Measurements from ENCODE around the gene NUDT16.

Gene NUDT16

GRCh38 chr3:131386429-131387165, 5.0 kb downstream of the NUDT16 start:
- DNase-seq (ENCODE audit: low read depth) = peak; percentile 43

- no peak for DNase-seq (ENCODE audit: low read depth)
These were observed 6.4 kb downstream of the NUDT16 start for GRCh38 chr3:131387796-131388489.

GRCh38 chr3:131388490-131388799, 6.9 kb downstream of the NUDT16 start:
- peak; percentile 35 for DNase-seq (ENCODE audit: low read depth)

- DNase-seq (ENCODE audit: low read depth) = no peak
These were observed 8.8 kb downstream of the NUDT16 start for GRCh38 chr3:131390331-131390730.

DNA sequence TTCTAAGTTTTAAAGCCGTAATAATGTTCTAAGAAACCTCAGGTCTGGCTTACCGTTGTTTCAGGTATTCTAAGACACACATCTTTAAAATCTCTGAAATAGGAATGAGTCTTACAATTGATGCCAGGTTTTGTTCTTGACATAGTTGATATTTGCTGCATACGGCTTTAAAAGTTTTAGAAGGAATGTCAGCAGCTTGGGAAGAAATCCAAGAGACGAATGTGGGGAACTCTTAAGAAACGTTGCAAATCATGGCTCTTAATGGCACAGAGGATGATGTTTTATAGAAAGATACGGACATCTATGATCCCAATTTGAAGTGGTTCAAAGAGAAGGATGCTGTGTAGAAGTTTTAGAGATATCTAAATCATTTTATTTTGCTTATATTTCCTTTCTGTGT, 11.5 kb downstream of the NUDT16 start:
- DNase-seq (ENCODE audit: low read depth) = peak; percentile 35

DNA sequence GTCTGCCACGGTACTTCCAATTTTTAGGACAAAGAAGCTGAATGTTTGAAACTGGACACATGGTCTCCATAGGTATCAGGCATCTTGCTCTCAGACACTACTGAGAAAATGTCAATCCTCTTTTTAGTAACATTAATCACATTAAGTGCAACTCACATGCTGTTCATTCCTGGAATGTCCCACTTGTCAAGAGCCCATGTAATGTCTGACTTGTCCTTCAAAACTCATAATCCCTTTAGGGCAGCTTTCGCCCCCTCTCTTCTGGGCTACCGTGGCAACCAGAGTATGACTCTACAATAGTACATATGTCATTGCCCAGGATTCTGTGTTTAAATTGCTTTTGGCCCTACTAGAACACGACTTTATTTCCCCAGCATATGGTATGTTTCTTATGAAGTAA, 12.3 kb downstream of the NUDT16 start:
- peak; percentile 52 for DNase-seq (ENCODE audit: low read depth)

DNA sequence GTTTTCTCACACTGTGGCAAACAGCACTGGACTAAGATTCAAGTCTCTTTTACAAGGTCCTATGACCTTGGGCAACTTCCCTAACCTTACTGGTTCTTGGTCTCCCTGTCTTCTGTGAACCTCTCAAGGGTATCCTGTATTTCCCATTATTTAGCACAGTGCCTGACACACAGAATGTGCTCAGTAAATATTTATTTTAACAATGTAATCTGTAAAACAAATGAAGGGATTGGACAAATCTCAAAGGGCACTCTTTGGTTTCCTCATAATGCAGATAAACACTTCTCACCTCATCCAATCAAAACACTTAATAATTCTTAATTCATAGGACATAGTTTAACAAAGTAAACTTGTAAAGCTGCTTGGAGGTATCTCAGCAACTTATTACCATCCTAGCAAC, 12.8 kb downstream of the NUDT16 start:
- DNase-seq (ENCODE audit: low read depth) = no peak

DNA sequence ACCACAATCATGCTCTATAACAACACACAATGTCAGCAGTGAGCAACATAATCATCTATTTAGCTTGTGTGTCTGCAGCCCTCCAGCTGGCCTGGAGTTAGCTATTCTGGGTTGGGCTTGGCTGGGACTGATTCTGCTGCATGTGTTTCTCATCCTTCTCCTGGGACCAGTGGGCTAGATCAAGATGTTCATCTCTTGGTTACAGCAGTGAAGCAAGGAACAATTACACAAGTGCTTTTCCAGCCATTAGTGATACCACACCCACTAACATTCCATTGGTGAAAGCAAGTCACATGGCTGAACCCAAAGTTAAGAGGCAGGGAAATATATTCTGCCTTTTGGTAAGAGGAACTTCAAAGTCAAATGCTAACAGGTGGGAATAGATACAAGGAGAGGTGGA, 14.6 kb downstream of the NUDT16 start:
- peak; percentile 9 for DNase-seq (ENCODE audit: low read depth)

GRCh38 chr3:131397889-131398288, 16.3 kb downstream of the NUDT16 start:
- no peak for DNase-seq (ENCODE audit: low read depth)

DNA sequence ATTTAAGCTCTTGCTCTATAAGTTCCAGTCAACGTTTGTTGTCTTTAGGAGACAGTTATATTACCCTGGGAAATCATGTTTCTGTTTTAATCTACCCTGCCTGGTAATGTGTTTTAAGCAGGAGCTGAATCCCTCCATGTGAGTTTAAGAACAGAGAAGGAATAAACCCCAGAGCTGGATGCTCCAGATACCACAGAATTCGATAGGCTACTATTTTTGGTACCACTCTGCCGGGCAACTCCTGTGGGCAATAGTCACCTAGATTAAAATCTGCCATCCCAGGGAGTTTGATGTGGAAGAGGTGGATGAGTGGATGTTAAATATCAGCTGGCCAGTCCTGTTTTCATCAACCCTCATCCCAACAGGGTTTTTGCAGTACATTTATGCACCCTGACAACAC, 20.4 kb downstream of the NUDT16 start:
- peak; percentile 15 for DNase-seq (ENCODE audit: low read depth)

DNA sequence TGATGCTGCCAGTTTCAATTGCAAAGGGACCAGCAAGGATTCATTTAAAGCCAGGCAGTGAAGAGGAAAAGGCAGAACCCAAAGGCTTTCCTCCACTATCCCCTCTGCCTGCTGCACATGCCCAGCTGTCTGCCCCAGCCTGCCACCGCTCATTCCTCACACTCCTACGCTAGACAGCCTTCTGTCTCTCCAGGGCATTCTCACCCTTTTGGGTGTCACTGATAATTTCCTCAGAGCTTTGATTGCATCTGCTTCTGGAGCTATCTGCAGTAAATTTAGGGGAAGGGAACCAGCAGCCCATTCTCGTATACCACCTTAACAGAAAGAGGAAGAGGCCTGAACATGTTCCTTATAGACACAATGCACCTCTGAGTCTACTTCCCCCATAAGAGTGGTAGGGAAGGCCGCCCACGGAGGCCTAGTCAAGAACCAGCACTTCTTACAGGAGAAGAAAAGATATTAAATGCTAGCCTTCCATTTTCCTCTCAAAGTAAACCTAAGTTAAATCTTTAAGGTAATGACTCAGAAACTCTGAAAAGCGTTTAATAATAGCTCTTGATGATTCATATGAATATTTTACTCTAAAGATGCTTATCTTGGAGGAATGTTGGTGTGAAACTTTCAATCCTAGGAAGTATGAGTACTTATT, 20.9 kb downstream of the NUDT16 start:
- peak; percentile 74 for DNase-seq (ENCODE audit: low read depth)

DNA sequence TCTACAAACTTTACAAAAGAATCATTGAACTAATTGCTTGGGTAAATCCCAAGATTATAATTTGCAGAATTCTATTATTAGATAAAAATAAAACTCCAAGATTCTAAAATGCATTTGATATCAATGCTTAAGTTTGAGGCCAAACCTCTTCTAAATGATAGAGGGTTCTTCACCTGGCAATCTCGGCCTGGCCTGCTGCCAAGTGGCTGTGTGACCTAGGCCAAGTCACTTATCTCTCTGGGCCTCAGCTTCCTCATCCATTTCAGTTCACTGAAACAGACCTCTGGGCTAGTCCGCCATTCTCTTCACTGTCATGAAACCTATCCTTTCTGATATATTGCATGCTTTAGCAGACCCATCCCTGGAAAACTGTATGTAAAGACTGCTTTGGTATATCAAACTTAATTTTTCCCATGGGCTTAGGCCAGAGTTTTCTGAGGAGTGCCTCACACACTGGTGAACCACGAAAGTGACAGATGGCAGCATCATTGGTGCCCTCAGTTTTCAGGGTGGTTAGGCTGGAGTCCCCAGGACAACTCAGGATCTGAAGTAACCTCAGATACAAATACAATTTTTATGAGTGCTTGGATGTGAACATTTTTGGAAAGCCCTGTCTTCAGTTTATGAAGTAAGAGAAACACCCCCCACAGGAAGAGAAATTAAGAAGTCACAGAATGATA, 21.8 kb downstream of the NUDT16 start:
- DNase-seq (ENCODE audit: low read depth) = no peak

DNA sequence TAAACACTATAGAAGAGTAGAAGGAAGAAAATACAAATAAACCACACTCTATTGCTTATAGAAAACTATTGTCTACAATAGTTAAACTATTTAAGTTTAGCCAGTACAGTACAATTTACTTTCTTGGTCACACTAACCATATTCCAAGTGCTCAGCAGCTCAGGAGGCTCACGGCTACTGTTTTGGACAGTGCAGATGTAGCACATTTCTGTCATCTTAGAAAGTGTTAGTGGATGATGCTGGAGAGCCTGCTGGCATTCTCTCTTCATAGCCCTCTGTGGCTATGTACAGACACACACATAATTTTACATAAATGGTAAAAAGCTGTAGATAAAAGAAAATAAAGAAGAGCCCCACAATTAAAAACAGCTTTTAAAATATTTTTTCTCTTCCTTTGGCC, 23.8 kb downstream of the NUDT16 start:
- no peak for DNase-seq (ENCODE audit: low read depth)

GRCh38 chr3:131406274-131406673, 24.7 kb downstream of the NUDT16 start:
- no peak for DNase-seq (ENCODE audit: low read depth)

DNA sequence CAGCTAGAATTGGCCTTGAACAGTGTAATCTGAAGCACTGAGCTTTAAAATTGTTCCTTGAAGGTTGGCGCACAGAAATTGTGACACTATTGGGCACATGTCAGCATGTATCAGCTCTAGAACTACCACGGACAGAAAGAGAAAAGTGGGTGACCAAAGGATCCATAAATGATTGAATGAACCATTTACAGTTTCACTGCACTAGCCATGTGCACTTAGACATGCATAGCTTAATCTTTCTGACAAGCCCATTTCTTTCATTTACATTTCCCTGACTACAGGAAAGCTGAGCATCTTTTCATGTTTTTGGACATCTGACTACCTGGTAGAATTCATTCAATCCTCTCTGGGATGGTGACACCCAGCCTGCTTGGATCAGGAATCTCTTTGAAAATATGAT, 36.2 kb downstream of the NUDT16 start:
- DNase-seq (ENCODE audit: low read depth) = no peak

- DNase-seq (ENCODE audit: low read depth) = peak; percentile 11
These were observed 39.7 kb downstream of the NUDT16 start for GRCh38 chr3:131421301-131421700.

- peak; percentile 22 for DNase-seq (ENCODE audit: low read depth)
These were observed 40.5 kb downstream of the NUDT16 start for GRCh38 chr3:131421957-131422498.

GRCh38 chr3:131427226-131427625, 45.7 kb downstream of the NUDT16 start:
- no peak for DNase-seq (ENCODE audit: low read depth)

DNA sequence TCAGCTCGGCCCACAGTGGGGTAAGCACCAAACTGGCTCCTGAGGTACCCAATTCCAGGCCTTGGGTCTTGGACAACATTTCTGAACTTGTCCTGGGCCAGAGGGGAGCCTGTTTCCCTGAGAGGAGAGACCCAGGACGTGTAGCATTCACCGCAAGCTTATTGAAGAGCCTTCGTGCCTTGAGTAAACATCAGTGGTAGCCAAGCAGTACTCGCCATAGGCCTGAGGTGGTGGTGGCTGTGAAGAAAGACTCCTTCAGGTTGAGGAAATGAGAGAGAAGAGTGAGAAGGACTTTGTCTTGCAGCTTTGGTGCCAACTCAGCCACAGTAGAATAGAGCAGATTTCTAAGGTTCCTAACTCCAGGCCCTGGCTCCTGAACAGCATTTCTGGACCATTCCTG, 50.2 kb downstream of the NUDT16 start:
- no peak for DNase-seq (ENCODE audit: low read depth)

DNA sequence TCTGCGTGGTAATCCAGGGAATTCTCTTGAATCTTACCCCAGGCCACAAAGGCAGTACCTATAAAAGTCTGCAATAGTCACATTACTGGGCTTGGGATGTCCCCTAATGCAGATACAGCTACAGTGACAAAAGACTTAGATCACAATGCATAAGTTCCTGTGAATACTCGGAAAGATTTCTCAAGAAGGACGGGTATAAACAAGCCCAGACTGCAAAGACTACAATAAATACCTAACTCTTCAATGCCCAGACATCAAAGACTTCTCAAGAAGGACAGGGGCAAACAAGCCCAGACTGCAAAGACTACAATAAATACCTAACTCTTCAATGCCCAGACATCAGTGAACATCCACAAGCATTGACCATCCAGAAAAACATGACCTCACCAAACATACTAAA, 50.9 kb downstream of the NUDT16 start:
- DNase-seq (ENCODE audit: low read depth) = no peak

GRCh38 chr3:131435000-131435399, 53.4 kb downstream of the NUDT16 start:
- DNase-seq (ENCODE audit: low read depth) = no peak
